Inferior parietal cortex (tissue), 1 donor: ENCODE measurements around the gene PARD6B.

Experiments
- DNase-seq: peaks from one replicate; pipeline ENCODE4 v3.0.0-alpha.2; 2016; ENCODE audit errors: extremely low spot score

PARD6B gene

DNA sequence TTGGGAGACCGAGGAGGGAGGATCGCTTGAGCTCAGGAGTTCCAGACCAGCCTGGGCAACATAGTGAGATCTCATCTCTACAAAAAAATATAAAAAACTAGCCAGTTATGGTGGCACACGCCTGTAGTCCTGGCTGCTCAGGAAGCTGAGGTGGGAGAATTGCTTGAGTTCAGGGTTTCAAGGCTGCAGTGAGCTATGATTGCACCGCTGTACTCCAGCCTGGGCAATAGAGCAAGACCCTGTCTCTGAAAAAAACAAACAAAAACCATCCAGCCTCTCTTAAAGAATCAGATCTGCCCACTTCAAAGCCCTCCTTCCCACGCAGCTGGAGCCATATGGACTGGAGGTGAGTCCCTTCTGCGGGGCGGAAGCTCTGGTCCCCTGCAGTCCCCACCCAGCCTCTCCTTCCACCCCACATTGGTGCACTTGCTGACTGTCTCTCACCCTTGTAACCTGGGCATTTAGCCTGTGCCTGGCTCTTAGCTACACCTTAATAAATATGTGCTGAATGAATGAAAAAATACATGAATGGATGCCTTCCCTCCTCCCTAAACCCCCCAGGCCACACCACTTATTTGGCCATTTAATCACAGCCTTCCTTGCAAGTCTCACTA, 7.2 kb upstream of the PARD6B start:
- no peak for DNase-seq

GRCh38 chr20:50724851-50725723, 6.3 kb upstream of the PARD6B start:
- DNase-seq: no peak

- DNase-seq: no peak
These were observed 5.7 kb upstream of the PARD6B start for GRCh38 chr20:50725724-50726005.

DNA sequence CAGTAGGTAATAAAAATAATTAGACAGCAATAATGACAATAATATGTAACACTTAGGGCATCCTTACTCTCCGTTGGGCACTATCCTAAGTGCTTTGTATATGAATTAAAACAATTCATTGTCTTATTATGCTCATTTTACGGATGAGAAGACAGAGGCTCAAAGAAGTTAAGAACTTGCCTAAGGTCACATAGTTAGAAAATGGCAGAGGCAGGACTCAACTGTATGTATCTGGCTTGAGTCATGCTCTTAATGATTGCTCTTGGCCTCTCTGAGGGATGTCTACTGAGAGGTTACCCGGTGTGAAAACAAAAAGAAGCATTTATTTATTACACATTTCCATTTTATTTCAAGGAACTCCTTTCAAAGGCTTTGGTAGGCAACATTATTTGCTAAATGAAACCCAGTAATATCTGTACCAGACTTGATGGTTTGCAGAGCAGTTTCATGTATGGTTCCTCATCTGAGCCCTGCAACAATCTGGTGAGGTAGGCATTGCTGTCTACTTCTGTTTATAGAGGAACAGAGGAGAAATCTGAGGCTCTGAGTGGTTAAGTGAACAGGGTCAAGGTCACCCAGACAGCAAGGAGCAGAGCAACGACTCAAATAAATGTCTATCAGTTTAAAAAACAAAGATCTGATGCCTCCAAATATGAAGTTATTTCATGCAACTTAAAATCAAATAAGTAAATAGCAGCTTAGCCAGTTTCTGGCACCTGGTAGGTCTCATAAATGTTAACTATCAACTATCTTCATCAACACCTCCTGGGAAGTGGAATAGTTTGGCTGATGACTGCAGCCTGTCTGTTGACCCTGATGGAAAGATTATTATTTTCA, 4.2 kb upstream of the PARD6B start:
- no peak for DNase-seq

DNA sequence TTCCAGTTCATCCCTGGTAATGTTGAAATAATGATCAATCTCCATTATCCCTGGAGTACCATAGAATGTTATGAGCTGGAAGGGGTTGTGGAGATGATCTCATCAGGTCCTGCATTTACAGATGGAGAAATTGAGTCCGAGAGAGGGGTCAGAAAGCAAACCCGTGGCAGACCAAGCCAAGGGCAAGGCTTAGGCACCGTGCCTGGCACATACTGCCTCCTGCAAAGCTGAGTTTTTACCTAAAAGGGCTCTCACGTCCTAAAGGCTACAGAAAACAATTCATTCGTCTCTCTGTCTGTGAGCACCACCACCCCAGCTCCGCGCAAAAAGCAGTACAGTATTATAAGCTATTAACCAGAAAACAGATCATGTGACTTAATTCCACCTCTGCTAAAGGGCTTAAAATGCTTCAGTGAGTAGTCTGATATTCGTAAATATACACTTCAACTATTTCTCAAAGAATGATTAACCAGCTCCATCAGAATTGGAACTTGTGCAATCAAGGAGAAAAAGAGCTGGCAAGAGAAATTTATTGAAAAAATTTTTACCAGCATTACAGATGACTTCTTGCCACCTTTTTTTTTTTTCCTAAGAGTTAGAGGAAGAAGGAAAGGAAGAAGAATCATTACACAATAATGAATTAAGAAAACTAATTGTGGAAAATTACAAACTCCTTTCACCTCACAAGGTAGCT, 3.4 kb upstream of the PARD6B start:
- DNase-seq: no peak

- DNase-seq: no peak
These were observed 2.8 kb upstream of the PARD6B start for GRCh38 chr20:50728486-50728980.

GRCh38 chr20:50728981-50729874, 2.2 kb upstream of the PARD6B start:
- no peak for DNase-seq

DNA sequence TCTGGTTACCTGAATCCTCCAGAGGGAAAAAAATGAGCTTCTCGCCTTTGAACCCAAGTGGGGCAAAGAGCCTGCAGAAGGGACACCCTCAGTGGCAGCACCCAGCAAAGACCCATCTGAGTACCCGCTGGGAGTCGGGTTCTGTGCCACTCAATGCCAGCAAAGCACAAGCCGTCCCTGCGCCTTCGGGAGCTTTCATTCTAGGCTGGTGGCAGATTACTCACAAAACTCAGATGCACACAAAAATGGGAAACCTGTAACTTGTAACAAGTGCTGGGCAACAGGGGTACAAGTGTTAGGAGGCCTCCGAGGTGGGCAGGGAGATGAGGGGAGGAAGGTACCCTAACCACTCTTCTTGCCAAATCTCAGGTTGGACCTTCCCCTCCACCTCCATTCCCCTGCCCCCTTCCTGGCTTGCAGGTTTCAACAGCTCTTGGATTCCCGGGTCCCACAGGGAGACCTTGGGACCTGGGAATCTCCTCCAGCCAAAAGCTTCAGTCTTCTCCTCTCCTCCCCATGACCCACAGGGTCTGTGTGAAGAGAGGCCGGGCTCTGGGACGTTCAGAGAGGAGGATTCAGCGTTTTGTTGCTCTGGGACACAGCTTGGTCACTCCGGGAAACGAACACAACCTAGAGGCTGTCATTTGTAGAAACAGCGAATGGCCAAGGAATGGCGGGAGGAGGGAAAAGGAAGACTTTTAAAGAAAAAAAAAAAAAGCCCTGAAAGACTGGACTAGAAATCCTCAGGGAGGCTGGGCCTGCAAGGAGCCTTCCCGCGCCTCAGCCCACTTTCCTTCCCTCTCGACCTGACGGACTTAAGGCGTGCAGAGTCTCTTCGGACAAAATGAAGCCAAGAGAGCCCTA, 1.2 kb upstream of the PARD6B start:
- DNase-seq: no peak

GRCh38 chr20:50730765-50731054, 670 bp upstream of the PARD6B start:
- DNase-seq: no peak

DNA sequence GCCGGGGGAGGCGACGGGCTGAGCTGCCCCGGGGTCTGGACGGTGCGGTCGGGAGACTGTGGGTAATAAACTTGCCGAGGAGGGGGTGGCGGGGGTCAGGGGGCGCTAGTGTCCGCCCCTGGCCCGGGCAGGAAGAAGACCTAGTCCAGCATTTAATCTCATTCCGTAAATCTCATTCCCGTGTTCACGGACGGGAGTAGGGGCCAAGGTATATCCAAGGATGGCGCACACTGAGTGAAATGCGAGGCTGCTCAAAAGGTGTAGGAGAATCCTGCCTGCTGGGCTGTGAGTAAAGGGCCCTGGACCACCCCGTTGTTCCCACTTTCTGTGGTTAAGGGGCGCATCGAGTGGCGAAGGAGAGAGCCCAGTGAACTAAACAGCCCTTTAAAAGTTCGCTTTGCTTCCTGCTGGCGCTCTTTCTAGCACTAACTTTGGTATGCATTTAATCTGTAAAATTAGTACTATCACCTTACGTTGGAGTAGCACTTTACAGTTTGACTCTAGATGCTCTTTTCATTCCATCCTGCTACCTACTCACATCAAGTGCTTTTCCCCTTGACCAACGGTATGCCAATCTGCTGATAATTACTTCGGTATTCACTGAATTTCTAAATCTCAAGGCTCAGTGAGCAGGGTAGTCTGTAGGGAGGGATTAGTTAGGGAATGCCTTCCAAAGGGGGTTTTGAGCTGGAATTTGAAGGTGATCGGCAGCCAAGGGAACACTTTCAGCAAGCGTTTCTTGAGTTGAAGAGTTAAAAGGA, 730 bp downstream of the PARD6B start:
- no peak for DNase-seq

GRCh38 chr20:50733644-50734349, 2.4 kb downstream of the PARD6B start:
- DNase-seq: no peak

DNA sequence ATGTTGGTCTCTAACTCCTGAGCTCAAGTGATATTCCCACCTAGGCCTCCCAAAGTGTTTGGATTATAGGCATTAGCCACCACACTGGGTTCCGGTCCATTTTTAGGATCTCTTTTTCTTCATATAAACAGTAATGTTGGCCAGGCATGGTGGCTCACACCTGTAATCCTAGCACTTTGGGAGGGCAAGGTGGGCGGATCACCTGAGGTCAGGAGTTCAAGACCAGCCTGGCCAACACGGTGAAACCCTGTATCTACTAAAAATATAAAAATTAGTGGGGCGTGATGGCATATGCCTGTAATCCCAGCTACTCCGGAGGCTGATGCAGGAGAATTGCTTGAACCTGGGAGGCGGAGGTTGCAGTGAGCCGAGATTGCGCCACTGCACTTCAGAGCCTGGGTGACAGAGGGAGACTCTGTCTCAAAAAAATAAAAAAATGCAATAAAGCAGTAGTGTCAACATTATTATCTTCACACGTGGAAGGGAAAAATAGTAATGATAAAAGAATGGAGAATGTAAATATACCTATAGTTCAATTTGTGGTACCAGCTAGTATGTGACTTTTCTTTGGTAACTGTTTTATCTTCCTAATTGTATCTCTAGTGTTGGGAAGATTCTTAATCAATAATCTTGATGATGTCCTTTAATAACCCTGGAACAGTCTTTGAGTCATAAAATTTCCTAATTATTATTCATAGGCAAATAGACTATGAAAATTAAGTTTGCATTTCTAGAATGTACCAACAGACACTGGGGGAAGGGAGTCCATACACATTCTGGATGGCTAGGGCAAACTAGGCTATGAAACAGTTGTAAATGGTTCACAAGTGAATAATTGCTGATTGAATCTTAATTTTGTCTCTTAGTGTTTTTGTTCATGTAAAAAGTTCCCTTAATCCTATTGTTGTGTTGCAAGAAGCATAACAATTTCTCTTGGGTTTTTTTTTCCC, 3.6 kb downstream of the PARD6B start:
- DNase-seq: no peak

DNA sequence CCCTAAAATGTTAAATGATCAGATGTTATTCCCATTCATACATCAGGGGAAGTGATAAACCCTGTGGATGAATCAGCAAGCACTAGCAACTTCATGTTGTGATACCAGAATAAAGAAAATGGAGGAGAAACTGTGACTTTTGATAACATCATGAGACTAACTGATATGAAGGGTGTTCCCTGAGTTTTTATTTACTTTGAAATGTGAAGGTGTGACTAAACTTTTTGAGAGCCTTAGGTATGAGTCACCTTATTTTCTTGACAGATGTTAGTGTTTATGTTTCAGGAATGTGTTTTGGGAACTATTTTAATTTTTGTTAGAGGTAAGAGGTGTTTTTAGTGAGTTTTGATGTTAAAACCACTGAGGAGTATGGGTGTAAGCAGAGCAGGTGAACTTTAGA, 4.4 kb downstream of the PARD6B start:
- no peak for DNase-seq

- DNase-seq: no peak
These were observed 6.0 kb downstream of the PARD6B start for GRCh38 chr20:50737352-50737751.

DNA sequence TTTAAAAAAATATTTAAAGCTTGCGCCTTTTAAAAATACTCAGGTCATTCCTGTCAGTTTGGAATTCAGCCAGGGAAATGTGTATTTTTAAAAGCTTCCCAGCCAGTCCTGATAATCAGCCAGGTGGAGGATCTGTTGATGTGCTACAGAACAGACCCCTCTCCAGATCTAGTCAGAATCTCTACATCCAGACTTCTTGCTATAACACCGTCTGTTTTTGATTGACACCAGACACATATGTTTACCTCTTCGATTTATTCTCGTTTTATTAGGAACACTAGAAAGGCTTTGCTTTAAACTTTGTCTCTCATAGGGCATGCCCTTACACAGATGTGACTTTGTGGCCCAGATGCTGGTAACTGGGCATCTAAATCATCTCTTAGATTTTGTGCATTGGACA, 11.7 kb downstream of the PARD6B start:
- DNase-seq: no peak

DNA sequence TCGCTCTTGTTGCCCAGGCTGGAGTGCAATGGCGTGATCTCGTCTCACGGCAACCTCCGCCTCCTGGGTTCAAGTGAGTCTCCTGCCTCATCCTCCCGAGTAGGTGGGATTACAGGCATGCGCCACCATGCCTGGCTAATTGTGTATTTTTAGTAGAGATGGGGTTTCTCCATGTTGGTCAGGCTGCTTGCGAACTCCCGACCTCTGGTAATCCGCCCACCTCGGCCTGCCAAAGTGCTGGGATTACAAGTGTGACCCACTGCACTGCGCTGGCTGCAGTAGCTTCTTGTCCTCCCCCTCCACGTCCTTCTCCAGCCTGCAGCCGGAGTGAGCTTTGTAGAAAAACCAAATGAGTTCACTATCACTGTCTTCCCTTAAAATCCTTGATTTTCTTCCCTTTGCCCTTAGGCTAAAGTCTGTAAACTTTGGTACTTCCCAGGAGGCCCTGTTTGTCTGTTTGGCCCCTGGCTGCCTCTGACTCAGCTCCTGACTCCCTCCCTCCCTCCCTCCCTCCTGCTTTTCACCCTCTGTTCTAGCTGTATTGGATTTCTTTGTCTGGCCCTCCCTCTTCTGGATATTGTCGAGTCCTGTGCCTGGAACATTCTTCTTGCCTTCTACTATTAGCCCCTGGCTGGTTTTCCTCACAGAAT, 12.9 kb downstream of the PARD6B start:
- no peak for DNase-seq

- no peak for DNase-seq
These were observed 14.3 kb downstream of the PARD6B start for GRCh38 chr20:50745634-50746137.
